Right lobe of liver (tissue), 4 donors: Measurements from ENCODE around the gene PLXNB2.

Source experiments
- POLR2A ChIP-seq: fragments of 450-650 bp; IDR thresholded peaks from one replicate; pipeline ENCODE4 v1.6.1; 2017; ENCODE audit warnings: antibody characterized with exemption, mild to moderate bottlenecking
- TF ChIP-seq, protein P1 (sequence below), 4 donors: fragments of 200-600 bp in 3 of 4; fragments of 450-650 bp in 1 of 4; IDR thresholded peaks; one replicate each; pipeline versions ENCODE4 v1.5.1 to v1.8.0; 2016 to 2022; ENCODE audit warnings: antibody characterized with exemption in 4 of 4, mild to moderate bottlenecking in 2 of 4
- donor health status: DM: no; HTN: no; CAD: no.
- donor health status: DM: no; HTN: no; CAD: no.
- donor health status: DM: no; HTN: yes; CAD: no.

DNA sequence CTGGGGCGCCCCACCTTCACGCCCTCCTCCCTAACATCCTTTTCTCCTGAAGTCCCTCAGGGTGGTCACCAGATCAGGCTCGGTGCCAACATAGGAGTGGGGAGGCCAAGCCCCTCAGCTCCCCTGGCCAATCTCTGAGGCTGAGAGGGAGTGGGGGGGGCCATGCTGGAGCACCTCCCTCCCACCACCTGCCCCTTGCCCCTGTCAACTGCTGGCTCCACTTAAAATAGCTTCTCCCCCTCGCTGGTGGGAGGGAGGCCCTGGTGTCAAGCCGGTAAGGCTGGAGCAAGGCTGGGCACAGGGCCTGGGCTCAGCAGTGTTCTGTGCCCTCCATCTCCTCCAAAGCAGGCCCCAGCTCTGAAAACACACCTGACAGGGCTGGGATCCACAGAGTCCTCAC, 4.9 kb downstream of the PLXNB2 start:
- no peak for TF ChIP-seq POLR2A
- TF ChIP-seq, protein P1, sequence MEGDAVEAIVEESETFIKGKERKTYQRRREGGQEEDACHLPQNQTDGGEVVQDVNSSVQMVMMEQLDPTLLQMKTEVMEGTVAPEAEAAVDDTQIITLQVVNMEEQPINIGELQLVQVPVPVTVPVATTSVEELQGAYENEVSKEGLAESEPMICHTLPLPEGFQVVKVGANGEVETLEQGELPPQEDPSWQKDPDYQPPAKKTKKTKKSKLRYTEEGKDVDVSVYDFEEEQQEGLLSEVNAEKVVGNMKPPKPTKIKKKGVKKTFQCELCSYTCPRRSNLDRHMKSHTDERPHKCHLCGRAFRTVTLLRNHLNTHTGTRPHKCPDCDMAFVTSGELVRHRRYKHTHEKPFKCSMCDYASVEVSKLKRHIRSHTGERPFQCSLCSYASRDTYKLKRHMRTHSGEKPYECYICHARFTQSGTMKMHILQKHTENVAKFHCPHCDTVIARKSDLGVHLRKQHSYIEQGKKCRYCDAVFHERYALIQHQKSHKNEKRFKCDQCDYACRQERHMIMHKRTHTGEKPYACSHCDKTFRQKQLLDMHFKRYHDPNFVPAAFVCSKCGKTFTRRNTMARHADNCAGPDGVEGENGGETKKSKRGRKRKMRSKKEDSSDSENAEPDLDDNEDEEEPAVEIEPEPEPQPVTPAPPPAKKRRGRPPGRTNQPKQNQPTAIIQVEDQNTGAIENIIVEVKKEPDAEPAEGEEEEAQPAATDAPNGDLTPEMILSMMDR (IDR thresholded peaks at IDR 0.05): no peak
